IMR-90 (cell line): Measurements from ENCODE around the gene WNT3. TPM values are rescaled to one million over a fixed set of nuclear protein-coding genes. Genes with fewer than 3 reads are reported as not detected.

ENCODE experiments used
- ATAC-seq: fragments of 200-7000 bp; cut with Tn5 transposase; 2 replicates; pipeline ENCODE4 v1.9.1; 2020; ENCODE audit warnings: low read depth, mild to moderate bottlenecking, moderate library complexity
- BruUV-seq: library from RNA; stranded (reverse); fragments of 400-500 nt; replicated peaks from 2 replicates; lab custom pipeline; 2021; lab: Mats Ljungman, UMichigan
- CTCF ChIA-PET: fragments of 300-600 bp; formaldehyde crosslinking; extraction: SDS; loops from one replicate; lab custom pipeline; 2021; ENCODE audit warnings: antibody characterized with exemption; lab: Yijun Ruan, JAX
- POLR2A ChIA-PET: fragments of 300-600 bp; sonication (Branson Sonifier 250); formaldehyde crosslinking; loops from one replicate; lab custom pipeline; 2022; ENCODE audit warnings: antibody characterized with exemption; ENCODE audit not compliant: unreplicated experiment; lab: Charles Lee
- DNase-seq: peaks from one replicate; pipeline ENCODE4 v3.0.0; 2013
- H2AFZ ChIP-seq: replicated peaks from 2 replicates; pipeline ENCODE3; 2013; ENCODE audit warnings: low read length, mild to moderate bottlenecking; ENCODE audit not compliant: poor library complexity
- H2AK5ac ChIP-seq: 2 replicates; pipeline ENCODE4 v1.6.1; 2013; ENCODE audit warnings: low read depth, low read length, inconsistent platforms
- H2AK9ac ChIP-seq: replicated peaks from 2 replicates; pipeline ENCODE3; 2013; ENCODE audit warnings: mild to moderate bottlenecking, low read depth, low read length, moderate library complexity; ENCODE audit not compliant: poor library complexity
- H2BK120ac ChIP-seq: 2 replicates; pipeline ENCODE4 v1.6.1; 2013; ENCODE audit warnings: low read depth, low read length, inconsistent platforms
- H2BK15ac ChIP-seq: 3 replicates; pipeline ENCODE4 v1.6.1; 2013; ENCODE audit warnings: low read depth, low read length, inconsistent platforms
- H2BK20ac ChIP-seq: 2 replicates; pipeline ENCODE4 v1.6.1; 2013; ENCODE audit warnings: low read depth, mild to moderate bottlenecking, inconsistent platforms, low read length, moderate library complexity
- H2BK5ac ChIP-seq: 2 replicates; pipeline ENCODE4 v1.6.1; 2013; ENCODE audit warnings: mild to moderate bottlenecking, low read depth, low read length, inconsistent platforms; ENCODE audit not compliant: poor library complexity, severe bottlenecking
- H3K14ac ChIP-seq: replicated peaks from 2 replicates; pipeline ENCODE4 v1.6.1; 2013; ENCODE audit warnings: low read depth, low read length, inconsistent platforms
- H3K18ac ChIP-seq: 2 replicates; pipeline ENCODE4 v1.6.1; 2013; ENCODE audit warnings: low read depth, low read length, control low read depth
- H3K23ac ChIP-seq: 2 replicates; pipeline ENCODE4 v1.6.1; 2013; ENCODE audit warnings: low read depth, low read length, inconsistent platforms
- H3K27ac ChIP-seq: 2 replicates; pipeline ENCODE4 v1.5.1; 2013; ENCODE audit warnings: mild to moderate bottlenecking, control low read depth, low read length; ENCODE audit not compliant: insufficient read depth
- H3K27me3 ChIP-seq: 2 replicates; pipeline ENCODE4 v1.6.1; 2013; ENCODE audit warnings: low read length; ENCODE audit not compliant: control insufficient read depth, insufficient read depth
- H3K36me3 ChIP-seq: 2 replicates; pipeline ENCODE4 v1.6.1; 2013; ENCODE audit warnings: low read length, mixed read lengths; ENCODE audit not compliant: control insufficient read depth, insufficient read depth
- H3K4ac ChIP-seq: 2 replicates; pipeline ENCODE4 v1.6.1; 2013; ENCODE audit warnings: low read depth, low read length, inconsistent platforms
- H3K4me1 ChIP-seq: 2 replicates; pipeline ENCODE4 v1.6.1; 2013; ENCODE audit warnings: low read length, mixed read lengths; ENCODE audit not compliant: control insufficient read depth, insufficient read depth
- H3K4me2 ChIP-seq: 2 replicates; pipeline ENCODE4 v1.6.1; 2013; ENCODE audit warnings: low read depth, mild to moderate bottlenecking, control low read depth, low read length, moderate library complexity
- H3K4me3 ChIP-seq: 2 replicates; pipeline ENCODE4 v1.5.1; 2013; ENCODE audit warnings: low read depth, mild to moderate bottlenecking, control low read depth, low read length, moderate library complexity; ENCODE audit not compliant: insufficient read depth
- H3K56ac ChIP-seq: 2 replicates; pipeline ENCODE4 v1.6.1; 2013; ENCODE audit warnings: low read length, inconsistent platforms; ENCODE audit not compliant: insufficient read depth; ENCODE audit errors: extremely low read depth
- H3K79me1 ChIP-seq, 2 experiments: 2 replicates each; pipeline ENCODE4 v1.6.1; 2013; ENCODE audit warnings: low read length in 2 of 2, inconsistent platforms in 1 of 2, low read depth in 1 of 2
- H3K9ac ChIP-seq: 2 replicates; pipeline ENCODE4 v1.6.1; 2013; ENCODE audit warnings: low read depth, low read length, control low read depth
- H3K9me1 ChIP-seq: 2 replicates; pipeline ENCODE4 v1.6.1; 2013; ENCODE audit warnings: low read length, inconsistent platforms; ENCODE audit not compliant: insufficient read depth
- H3K9me3 ChIP-seq: 2 replicates; pipeline ENCODE4 v1.6.1; 2013; ENCODE audit warnings: low read length; ENCODE audit not compliant: control insufficient read depth, insufficient read depth
- H4K20me1 ChIP-seq: 2 replicates; pipeline ENCODE4 v1.6.1; 2013; ENCODE audit warnings: low read length, inconsistent platforms; ENCODE audit not compliant: insufficient read depth
- H4K5ac ChIP-seq: 2 replicates; pipeline ENCODE4 v1.6.1; 2013; ENCODE audit warnings: mild to moderate bottlenecking, low read depth, low read length, control low read depth
- H4K8ac ChIP-seq, 2 experiments: 2 replicates each; pipeline ENCODE4 v1.6.1; 2013; ENCODE audit warnings: low read depth in 2 of 2, low read length in 2 of 2, control low read depth in 1 of 2, inconsistent platforms in 1 of 2
- H4K91ac ChIP-seq: 2 replicates; pipeline ENCODE4 v1.6.1; 2013; ENCODE audit warnings: low read depth, low read length, inconsistent platforms; ENCODE audit not compliant: insufficient read depth
- CEBPB ChIP-seq: IDR thresholded peaks from 2 replicates; pipeline ENCODE4 v1.6.1; 2012; ENCODE audit warnings: low read depth, low read length, improper control_type of control experiment
- FOS ChIP-seq: fragments of 150-350 bp; IDR thresholded peaks from 2 replicates; pipeline ENCODE4 v1.6.1; 2016; ENCODE audit warnings: low read depth, low read length
- WGBS, 2 experiments: methylation state at CpG; one replicate each; pipeline versions ENCODE4 v1.1.5 to v1.1.7; 2013; ENCODE audit warnings: missing lambda C conversion rate in 2 of 2; ENCODE audit not compliant: insufficient read length in 1 of 2; ENCODE audit errors: extremely low coverage in 2 of 2; 5-methylcytosine and 5-hydroxymethylcytosine counted together
- dilution Hi-C: fragments of 300-500 bp; cut with HindIII; formaldehyde crosslinking; loops from one replicate; pipeline ENCODE4 v1.14.3; 2018; ENCODE audit warnings: low sequenced_read_pairs; ENCODE audit not compliant: unreplicated experiment
- in situ Hi-C: fragments of 300-500 bp; cut with MboI; formaldehyde crosslinking; loops from 3 replicates; pipeline ENCODE4 v1.14.3; 2019; ENCODE audit warnings: low sequenced_read_pairs, inconsistent platforms, mixed read lengths
- intact Hi-C: fragments of 100-400 bp; cut with micrococcal nuclease; formaldehyde crosslinking; loops from 2 replicates; pipeline ENCODE4 v1.10.0; 2022
- polyA plus RNA-seq, 3 experiments: library from polyadenylated mRNA; depleted of rRNA; stranded (reverse); fragments of >200 nt; gene quantifications; 2 replicates each; pipeline ENCODE4 v1.2.3, GENCODE V29; 2012; ENCODE audit warnings: low replicate concordance in 1 of 3
- total RNA-seq: library from RNA; depleted of rRNA; stranded (reverse); fragments of >200 nt; gene quantifications from 2 replicates; pipeline ENCODE4 v1.2.3, GENCODE V29; 2012
- TF ChIP-seq, protein P1 (sequence below): conservative IDR thresholded peaks from 2 replicates; pipeline ENCODE4 v1.5.1; 2012; ENCODE audit warnings: mild to moderate bottlenecking, low read depth, low read length, improper control_type of control experiment

WNT3 gene
- total and polyA plus RNA-seq, 2 of the 4 experiments (the other 2 are of a cell fraction): 0.72 to 1.0 TPM

DNA sequence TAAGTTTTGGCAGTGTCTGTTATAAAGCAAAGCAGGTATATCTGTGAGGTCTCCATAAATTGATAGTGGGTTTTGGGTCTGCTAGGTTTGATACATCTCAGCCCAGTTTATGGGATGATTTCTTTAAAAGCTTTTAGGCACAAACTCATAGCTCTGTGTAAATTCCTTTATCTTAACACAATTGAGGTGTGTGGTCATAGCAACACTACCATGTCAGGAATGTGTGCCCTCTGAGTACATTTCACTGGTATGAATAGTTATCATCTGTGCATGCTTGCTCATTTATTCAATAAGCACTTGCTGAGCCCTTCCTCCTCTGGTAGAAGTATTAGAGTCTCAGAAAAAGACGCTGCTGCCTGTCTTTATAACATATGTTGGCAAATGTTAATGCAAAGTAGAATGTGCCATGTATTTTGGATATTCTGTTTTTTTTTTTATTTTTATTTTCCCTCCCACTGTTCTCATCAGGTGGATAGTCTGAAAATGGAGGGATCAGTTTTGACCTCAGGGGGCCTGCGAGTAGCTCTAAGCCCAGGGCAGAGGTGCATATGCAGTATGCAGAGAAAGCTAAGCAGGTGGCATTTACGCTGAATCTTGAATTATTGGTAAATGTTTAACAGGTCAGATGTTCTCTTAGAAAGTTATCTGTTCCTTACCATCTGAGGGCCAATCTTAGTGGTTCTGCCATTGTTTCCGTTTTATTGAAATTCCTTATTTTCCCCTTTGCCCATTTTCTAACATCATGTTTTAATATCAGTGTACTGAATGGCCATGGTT, 90.7 kb downstream of the WNT3 start:
- peak overlapping the region; percentile 5; the same call in 1 of the 2 replicates for H3K23ac ChIP-seq
- dilution Hi-C loops: no loop called here
- H4K8ac ChIP-seq: peak overlapping the region in 1 of 2 experiments; percentile 56; a peak in 2 of 4 replicates
- no peaks in the 10 kb centered on the region for H3K9me3 ChIP-seq
- peak overlapping the region; percentile 58 for H2BK20ac ChIP-seq
- DNase-seq (peak; percentile 90), ATAC-seq (peak; percentile 94)
- intact Hi-C loops: loop anchor here (1.0 kb wide), 1 partner anchor 11 kb away; no protein-coding TSS in a partner anchor
- in situ Hi-C loops: loop anchor here (25.0 kb wide), 1 partner anchor 1140 kb away; no protein-coding TSS in a partner anchor
- H3K4me2 ChIP-seq: peak overlapping the region; percentile 57; the same call in 1 of the 2 replicates
- POLR2A ChIA-PET: no interaction called here
- H3K9me1 ChIP-seq: peaks cover 7% of the 10 kb centered on the region; the same call in 1 of the 2 replicates
- H3K4me1 ChIP-seq: peaks cover 8% of the 10 kb centered on the region; the same call in 1 of the 2 replicates
- H3K27me3 ChIP-seq: no peaks in the 10 kb centered on the region
- no peak overlapping the region for H3K4me3 ChIP-seq
- no peak overlapping the region for H2AK9ac ChIP-seq
- peak overlapping the region; percentile 64 for H2BK120ac ChIP-seq
- H3K4ac ChIP-seq: peak overlapping the region; percentile 42
- H2AK5ac ChIP-seq: no peak overlapping the region
- H3K14ac ChIP-seq: peak overlapping the region; percentile 33; the same call in 1 of the 2 replicates
- BruUV-seq: no TSS peak
- peak overlapping the region; percentile 60; the same call in 1 of the 2 replicates for H3K18ac ChIP-seq
- H3K56ac ChIP-seq: no peak overlapping the region
- H2AFZ ChIP-seq: no peak overlapping the region
- no CpG with 5 or more reads among the region's 4 CpGs for WGBS, 2 experiments
- peak overlapping the region; percentile 80; the same call in 1 of the 3 replicates for H2BK15ac ChIP-seq
- no peaks in the 10 kb centered on the region for H4K20me1 ChIP-seq
- no peak overlapping the region for H3K9ac ChIP-seq
- H3K36me3 ChIP-seq: peaks cover 2% of the 10 kb centered on the region
- peak; percentile 12; the same call in 1 of the 2 replicates for TF ChIP-seq FOS
- TF ChIP-seq, protein P1, sequence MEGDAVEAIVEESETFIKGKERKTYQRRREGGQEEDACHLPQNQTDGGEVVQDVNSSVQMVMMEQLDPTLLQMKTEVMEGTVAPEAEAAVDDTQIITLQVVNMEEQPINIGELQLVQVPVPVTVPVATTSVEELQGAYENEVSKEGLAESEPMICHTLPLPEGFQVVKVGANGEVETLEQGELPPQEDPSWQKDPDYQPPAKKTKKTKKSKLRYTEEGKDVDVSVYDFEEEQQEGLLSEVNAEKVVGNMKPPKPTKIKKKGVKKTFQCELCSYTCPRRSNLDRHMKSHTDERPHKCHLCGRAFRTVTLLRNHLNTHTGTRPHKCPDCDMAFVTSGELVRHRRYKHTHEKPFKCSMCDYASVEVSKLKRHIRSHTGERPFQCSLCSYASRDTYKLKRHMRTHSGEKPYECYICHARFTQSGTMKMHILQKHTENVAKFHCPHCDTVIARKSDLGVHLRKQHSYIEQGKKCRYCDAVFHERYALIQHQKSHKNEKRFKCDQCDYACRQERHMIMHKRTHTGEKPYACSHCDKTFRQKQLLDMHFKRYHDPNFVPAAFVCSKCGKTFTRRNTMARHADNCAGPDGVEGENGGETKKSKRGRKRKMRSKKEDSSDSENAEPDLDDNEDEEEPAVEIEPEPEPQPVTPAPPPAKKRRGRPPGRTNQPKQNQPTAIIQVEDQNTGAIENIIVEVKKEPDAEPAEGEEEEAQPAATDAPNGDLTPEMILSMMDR: no peak
- TF ChIP-seq CEBPB: peak; percentile 53; the same call in 1 of the 2 replicates
- H4K5ac ChIP-seq: peak overlapping the region; percentile 76; the same call in 1 of the 2 replicates
- CTCF ChIA-PET: no interaction called here
- no peak overlapping the region; the same call in 1 of the 2 replicates for H4K91ac ChIP-seq
- no peaks in the 10 kb centered on the region; a peak in 1 of 4 replicates for H3K79me1 ChIP-seq
- peak overlapping the region; percentile 85 for H2BK5ac ChIP-seq
- H3K27ac ChIP-seq: no peak overlapping the region
